HS-27A (cell line): ENCODE data around the gene CDK18.

ENCODE experiments used
- DNase-seq: peaks from one replicate; pipeline ENCODE4 v3.0.0-alpha.2; 2012; ENCODE audit warnings: low read depth, missing footprints

The CDK18 gene

GRCh38 chr1:205537386-205538018 is 33.0 kb downstream of the CDK18 start:
- no peak for DNase-seq

GRCh38 chr1:205538235-205538840 is 33.9 kb downstream of the CDK18 start:
- DNase-seq, result no peak

- no peak for DNase-seq
Observed at GRCh38 chr1:205541161-205541886, 36.9 kb downstream of the CDK18 start.

- DNase-seq, result no peak
Observed at GRCh38 chr1:205542367-205542766, 37.9 kb downstream of the CDK18 start.

GRCh38 chr1:205543351-205544301 is 39.2 kb downstream of the CDK18 start:
- DNase-seq, result peak; percentile 35

GRCh38 chr1:205545001-205545919 is 40.8 kb downstream of the CDK18 start:
- no peak for DNase-seq

- no peak for DNase-seq
Observed at GRCh38 chr1:205545991-205546390, 41.5 kb downstream of the CDK18 start.

GRCh38 chr1:205546541-205546940 is 42.1 kb downstream of the CDK18 start:
- DNase-seq, result no peak

- DNase-seq, result no peak
Observed at GRCh38 chr1:205547936-205548827, 43.7 kb downstream of the CDK18 start.

GRCh38 chr1:205554026-205554811 is 49.8 kb downstream of the CDK18 start:
- no peak for DNase-seq

GRCh38 chr1:205561501-205562203 is 57.2 kb downstream of the CDK18 start:
- DNase-seq, result no peak

GRCh38 chr1:205563927-205564441 is 59.5 kb downstream of the CDK18 start:
- no peak for DNase-seq

GRCh38 chr1:205565799-205566198 is 61.3 kb downstream of the CDK18 start:
- no peak for DNase-seq

GRCh38 chr1:205567716-205568115 is 63.2 kb downstream of the CDK18 start:
- no peak for DNase-seq

- no peak for DNase-seq
Observed at GRCh38 chr1:205568135-205568468, 63.6 kb downstream of the CDK18 start.

- DNase-seq, result no peak
Observed at GRCh38 chr1:205568469-205569361, 64.2 kb downstream of the CDK18 start.

GRCh38 chr1:205569411-205570172 is 65.1 kb downstream of the CDK18 start:
- DNase-seq, result no peak
